LNCaP clone FGC (cell line): ENCODE measurements around the gene NUP85.

Experiments used
- DNase-seq: peaks from one replicate; pipeline ENCODE4 v3.0.0-alpha.2; 2011; ENCODE audit warnings: low read depth
- H3K4me3 ChIP-seq: 2 replicates; pipeline ENCODE4 v1.5.1; 2011; ENCODE audit warnings: mild to moderate bottlenecking, low read depth, low read length, control low read depth
- TF ChIP-seq, protein P1 (sequence below): IDR thresholded peaks from 2 replicates; pipeline ENCODE4 v1.5.1; 2012; ENCODE audit warnings: mild to moderate bottlenecking; ENCODE audit not compliant: control insufficient read depth, insufficient read depth; ENCODE audit errors: extremely low read depth

NUP85 gene

DNA sequence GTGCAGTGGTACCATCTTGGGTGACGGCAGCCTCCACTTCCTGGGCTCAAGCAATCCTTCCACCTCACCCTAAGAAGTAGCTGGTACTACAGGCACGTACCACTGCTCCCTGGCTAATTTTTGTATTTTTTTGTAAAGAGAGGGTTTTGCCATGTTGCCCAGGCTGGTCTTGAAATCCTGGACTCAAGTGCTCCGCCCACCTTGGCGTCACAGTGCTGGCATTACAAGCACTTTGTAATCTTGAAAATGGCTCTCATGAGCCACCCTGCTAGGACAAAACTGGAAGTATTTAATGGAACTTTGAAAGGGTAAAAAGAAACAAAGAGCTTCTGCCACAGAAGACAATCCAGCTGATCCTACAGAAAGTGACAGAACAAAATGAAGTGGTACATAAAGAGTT, 32.0 kb upstream of the NUP85 start:
- TF ChIP-seq, protein P1, sequence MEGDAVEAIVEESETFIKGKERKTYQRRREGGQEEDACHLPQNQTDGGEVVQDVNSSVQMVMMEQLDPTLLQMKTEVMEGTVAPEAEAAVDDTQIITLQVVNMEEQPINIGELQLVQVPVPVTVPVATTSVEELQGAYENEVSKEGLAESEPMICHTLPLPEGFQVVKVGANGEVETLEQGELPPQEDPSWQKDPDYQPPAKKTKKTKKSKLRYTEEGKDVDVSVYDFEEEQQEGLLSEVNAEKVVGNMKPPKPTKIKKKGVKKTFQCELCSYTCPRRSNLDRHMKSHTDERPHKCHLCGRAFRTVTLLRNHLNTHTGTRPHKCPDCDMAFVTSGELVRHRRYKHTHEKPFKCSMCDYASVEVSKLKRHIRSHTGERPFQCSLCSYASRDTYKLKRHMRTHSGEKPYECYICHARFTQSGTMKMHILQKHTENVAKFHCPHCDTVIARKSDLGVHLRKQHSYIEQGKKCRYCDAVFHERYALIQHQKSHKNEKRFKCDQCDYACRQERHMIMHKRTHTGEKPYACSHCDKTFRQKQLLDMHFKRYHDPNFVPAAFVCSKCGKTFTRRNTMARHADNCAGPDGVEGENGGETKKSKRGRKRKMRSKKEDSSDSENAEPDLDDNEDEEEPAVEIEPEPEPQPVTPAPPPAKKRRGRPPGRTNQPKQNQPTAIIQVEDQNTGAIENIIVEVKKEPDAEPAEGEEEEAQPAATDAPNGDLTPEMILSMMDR, result no peak

DNA sequence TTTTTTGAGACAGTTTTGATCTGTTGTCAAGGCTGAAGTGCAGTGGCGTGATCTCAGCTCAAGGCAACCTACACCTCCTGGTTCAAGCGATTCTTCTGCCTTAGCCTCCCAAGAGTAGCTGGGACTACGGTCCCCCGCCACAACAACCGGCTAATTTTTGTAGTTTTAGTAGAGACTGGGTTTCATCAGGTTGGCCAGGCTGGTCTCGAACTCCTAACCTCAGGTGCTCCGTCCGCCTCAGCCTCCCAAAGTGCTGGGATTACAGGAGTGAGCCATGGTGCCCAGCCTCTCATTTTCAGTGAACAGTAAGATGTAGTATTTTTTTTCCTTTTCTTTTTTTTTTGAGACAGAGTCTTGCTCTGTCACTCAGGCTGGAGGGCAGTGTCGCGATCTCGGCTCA, 30.5 kb upstream of the NUP85 start:
- no peak overlapping the region for H3K4me3 ChIP-seq
- TF ChIP-seq, protein P1, result no peak
- no peak for DNase-seq

More for the DNA sequence above, 32.0 kb upstream of the NUP85 start:
- H3K4me3 ChIP-seq, result no peak overlapping the region
- DNase-seq, result no peak

DNA sequence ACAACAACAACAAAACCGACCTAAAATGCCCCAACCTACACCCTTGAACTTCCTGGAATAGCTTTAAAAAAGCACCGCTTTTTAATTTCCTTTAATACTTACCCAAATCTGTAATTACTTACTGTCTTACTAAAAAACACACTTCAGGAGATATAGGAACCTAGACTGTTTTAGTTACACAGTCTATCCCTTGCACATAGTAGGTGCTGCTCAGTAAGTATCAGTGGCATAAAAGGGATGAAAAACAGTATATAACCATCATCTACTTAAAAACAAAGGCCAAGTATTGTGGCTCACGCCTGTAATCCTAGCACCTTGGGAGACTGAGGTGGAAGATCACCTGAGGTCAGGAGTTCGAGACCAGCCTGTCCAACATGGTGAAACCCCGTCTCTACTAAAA, 28.9 kb upstream of the NUP85 start:
- TF ChIP-seq, protein P1, result no peak
- H3K4me3 ChIP-seq, result no peak overlapping the region
- DNase-seq, result no peak

DNA sequence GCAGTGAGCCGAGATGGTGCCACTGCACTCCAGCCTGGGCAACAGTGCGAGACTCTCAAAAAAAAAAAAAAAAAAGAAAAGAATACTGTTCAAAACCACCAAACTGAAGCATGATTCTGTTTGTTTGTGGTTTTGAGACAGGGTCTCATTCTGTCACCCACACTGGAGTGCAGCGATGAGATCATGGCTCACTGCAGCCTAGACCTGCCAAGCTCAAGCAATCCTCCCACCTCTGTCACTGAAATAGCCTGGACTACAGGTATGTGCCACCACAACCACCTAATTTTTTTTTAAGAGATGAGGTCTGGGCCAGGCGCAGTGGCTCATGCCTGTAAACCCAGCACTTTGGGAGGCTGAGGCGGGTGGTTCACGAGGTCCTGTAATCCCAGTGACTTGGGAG, 27.0 kb upstream of the NUP85 start:
- TF ChIP-seq, protein P1, result no peak
- no peak for DNase-seq
- H3K4me3 ChIP-seq, result no peak overlapping the region

DNA sequence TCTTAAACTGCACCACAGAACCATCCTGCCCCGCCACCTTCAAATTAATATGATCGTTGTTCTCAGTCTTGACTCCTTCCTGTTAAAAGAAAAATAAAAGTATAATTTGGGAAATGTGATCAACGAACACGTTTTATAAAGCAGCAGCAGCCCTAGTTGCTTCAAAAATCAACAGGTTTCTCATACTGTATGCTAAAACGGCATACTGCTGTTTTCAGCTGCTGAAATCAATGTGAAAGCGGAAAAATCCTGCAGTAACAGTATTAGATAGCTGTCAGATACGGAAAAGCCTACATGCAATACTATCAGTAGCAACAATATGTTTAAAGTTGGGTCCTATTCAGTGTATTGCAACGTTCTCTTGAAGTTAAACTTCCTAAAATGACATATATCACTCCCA, 24.4 kb upstream of the NUP85 start:
- no peak for DNase-seq
- TF ChIP-seq, protein P1, result no peak

DNA sequence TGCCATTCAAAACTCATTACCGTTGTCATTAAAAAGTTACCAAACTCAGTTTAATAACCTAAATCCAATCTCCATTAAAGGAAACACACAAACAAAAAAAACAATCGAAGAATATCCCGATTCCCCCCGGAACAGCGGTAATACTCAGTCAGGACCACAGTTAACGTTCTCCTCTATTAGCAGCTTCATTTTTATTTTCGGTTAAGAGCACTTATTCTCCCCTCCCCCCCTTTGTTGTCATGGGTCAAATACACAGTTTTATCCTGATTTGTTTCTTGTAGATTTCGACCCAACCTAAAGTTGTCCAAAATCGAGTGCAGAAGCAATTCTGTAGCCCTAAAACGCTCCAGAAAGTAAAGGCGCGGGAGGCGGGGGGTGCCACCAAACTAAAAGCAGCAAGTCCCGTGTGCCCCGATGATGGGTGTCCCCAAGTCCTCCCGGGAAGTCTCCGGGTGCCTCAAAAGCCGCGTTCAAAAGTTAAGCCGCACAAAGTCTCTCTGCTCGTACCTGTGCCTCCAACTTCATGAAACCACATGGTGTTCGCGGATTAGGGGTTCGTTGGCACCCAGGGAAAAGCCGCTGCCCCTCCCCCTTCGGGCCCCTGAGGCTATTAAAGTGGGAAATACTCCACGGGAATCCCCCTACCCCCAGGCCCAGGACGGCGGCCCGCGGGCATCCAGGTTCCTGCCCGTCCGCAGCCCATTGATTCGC, 23.7 kb upstream of the NUP85 start:
- no peak for DNase-seq
- TF ChIP-seq, protein P1, result no peak

More for the DNA sequence above, 24.4 kb upstream of the NUP85 start:
- peak overlapping the region; percentile 94 for H3K4me3 ChIP-seq

DNA sequence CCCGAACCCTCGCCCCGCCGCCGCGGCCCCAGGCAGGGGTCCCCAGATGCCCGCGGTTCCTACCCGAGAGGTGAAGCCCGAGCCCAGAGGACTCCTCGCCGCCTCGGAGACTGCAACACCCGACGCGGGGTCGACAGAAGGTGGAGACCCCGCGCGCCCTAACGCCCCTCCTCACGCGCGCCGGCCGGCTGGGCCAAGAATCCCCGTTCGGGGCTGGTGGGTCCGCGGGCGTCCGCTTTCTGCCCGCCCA, 23.2 kb upstream of the NUP85 start:
- peak overlapping the region; percentile 94 for H3K4me3 ChIP-seq
- TF ChIP-seq, protein P1, result no peak
- DNase-seq, result no peak

More for the DNA sequence above, 23.7 kb upstream of the NUP85 start:
- peak overlapping the region; percentile 94 for H3K4me3 ChIP-seq
